HG02973 (cell line): Measurements from ENCODE around the gene EDC3.
"Not testable (repeated sequence)": the region's sequence is repeated elsewhere in the genome, so short reads cannot be mapped to it uniquely, and the experiment has no call there.

Experiments
- ATAC-seq: cut with Tn5 transposase; IDR thresholded peaks from one replicate; pipeline ENCODE4 v1.9.1; 2021; ENCODE audit warnings: moderate library complexity; ENCODE audit not compliant: unreplicated experiment

Gene EDC3, protein sequence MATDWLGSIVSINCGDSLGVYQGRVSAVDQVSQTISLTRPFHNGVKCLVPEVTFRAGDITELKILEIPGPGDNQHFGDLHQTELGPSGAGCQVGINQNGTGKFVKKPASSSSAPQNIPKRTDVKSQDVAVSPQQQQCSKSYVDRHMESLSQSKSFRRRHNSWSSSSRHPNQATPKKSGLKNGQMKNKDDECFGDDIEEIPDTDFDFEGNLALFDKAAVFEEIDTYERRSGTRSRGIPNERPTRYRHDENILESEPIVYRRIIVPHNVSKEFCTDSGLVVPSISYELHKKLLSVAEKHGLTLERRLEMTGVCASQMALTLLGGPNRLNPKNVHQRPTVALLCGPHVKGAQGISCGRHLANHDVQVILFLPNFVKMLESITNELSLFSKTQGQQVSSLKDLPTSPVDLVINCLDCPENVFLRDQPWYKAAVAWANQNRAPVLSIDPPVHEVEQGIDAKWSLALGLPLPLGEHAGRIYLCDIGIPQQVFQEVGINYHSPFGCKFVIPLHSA

DNA sequence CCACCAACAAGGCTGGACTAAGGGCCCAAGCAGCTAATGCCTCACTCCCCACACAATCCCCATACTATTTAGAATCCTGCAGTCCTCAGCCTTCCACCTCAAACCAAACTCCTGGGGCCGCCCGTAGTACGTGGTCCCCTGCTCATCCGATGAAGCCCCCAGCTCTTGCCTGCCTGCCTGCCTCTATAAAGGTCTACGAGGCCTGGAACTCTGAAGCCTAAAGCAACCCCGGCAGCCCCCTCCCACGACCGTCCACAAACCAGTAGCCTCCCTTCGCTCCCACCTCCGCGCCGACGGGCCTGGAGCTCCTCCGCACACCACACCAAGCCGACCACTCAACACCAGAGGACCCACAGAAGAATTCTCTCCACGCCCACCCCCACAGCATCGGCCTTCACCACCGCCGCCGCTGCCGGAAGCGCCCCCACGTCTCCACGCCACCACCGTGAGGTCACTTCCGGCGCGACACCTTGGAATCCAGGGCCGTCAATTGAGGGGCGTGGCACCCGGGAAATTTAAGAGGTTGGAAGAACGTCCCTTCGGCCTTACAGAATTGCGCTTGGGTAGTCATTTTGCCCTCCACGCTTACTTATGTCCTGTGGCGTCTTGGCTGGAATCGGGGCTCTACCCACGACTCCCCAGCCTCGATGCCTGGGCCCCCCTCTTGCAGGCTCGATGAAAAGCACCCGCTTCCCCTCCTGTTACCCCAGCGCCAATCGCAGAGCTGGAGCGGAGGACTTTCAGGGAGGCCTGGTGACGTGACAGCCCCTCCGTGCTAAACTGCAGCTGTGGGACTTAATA is at the start of gene EDC3:
Gene EDC3 (minus strand): TSS at position 428 of the 801 bp plus-strand sequence. CDS start 20,900 bp downstream, outside the sequence.
- peak; percentile 69 for ATAC-seq

DNA sequence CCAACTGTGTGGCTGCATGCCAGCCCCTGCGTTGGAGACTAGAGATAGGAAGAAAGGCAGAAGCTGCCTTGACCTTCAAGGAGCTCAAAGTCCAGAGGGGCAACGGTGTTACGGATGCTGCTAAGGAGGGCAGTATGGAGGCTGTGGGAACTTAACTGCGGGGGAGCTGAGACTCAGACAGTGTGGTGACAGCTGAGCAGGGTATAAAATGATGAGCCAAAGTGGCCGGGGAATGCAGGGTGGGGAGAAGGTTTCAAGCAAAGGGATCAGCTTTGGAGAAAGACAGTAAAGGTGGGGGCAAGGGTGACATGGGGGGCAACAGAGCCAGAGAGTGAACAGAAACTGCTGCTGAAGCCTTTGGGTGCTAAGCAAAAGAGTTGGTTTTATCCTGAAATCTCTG is 46.6 kb upstream of the EDC3 start:
- ATAC-seq = no peak

DNA sequence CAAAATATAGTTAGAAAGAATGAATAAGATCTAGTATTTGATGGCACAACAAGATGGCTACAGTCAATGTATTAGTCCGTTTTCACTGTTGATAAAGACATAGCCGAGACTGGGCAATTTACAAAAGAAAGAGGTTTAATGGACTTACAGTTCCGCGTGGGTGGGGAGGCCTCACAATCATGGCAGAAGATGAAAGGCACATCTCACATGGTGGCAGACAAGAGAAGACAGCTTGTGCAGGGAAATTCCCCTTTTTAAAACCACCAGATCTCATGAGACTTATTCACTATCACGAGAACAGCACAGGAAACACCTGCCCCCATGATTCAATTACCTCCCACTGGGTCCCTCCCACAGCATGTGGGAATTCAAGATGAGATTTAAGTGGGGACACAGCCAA is 42.4 kb upstream of the EDC3 start:
- not testable (repeated sequence) for ATAC-seq

DNA sequence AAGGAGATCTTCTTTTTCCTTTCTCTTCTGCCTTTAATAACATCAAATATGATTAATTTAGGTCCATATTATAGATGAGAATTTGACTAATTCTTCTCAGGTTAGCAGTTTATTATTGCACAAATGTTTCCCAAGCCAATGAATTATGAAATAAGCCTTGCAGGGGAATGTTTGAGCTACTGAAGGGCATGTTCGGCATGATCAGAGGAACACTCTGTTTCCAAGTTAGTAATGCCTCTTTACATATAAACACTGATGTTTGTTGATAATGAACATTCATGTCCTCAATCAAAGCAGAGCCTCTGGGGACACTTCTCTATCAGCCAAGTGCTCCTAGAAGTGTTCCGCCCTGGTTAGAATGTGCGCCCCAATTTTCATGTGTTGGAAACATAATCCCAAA is 39.5 kb upstream of the EDC3 start:
- no peak for ATAC-seq

DNA sequence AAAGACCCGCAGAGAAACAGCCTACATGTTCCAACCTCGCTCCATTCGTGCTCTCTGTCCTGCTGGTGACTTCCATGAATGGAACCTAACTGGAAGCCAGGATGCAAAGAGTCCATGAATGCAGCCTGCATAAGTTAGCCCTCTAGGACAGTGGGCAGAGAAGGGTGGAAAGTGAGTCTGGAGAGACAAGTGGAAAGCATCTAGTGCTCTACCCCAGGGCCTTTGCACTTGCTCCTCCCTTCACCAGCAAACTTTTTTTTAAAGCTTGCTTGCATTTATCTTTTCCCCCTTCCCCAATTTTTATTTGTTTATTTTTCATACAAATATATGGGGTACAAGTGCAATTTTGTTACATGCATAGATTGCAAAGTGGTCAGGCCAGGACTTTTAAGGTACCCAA is 37.4 kb upstream of the EDC3 start:
- no peak for ATAC-seq

DNA sequence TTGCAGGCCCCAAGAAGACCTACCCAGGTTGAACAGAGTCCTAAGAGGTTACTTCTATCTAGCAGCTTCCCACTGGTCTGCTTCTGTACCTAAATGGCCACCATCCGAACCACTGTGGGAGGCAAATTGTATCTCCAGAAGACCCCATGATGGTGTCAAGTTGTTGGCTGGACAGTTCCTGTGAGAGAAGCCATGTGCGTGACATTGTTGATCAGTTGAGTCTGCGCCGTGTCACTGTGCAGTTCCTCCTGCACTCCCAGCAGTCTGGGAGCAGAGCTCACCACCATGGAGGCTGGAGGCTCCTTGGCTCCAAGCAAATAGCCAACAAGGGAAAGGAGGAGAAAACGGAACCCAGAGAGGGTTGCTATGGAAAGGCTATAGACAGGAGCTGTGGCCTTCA is 37.0 kb upstream of the EDC3 start:
- no peak for ATAC-seq

DNA sequence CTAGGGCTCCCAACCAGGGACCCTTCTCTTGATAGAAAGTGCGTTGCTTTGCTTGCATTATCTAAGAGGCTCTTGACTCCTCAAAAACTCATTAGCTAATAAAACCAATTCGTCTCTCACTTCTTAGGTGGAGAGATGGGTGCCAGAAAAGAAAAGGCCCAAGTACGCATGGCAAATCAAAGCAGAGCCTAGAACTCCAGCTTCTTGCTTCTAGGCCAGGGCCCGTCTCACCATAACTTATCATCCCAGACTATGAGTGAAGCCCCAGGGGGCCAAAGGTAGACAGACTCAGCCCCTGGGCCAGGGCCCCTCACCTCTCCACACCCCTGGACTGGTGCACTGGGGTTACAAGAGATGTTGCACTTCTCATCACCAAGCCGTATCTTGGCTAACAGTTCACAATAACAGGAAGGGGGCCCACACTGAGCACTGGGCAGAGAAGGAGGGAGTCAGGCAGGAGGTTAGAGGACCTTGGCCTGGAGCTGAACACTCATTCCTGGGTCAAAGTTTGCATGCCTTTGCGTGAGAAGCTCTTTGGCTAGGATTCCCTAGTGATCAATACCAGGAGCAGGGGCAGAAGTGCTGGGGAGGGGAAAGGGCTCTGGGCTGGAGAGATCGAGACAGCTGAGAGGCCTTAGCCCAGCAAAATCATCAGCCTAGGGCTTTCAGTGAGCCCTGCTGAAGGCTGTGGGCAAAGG is 34.9 kb upstream of the EDC3 start:
- no peak for ATAC-seq

DNA sequence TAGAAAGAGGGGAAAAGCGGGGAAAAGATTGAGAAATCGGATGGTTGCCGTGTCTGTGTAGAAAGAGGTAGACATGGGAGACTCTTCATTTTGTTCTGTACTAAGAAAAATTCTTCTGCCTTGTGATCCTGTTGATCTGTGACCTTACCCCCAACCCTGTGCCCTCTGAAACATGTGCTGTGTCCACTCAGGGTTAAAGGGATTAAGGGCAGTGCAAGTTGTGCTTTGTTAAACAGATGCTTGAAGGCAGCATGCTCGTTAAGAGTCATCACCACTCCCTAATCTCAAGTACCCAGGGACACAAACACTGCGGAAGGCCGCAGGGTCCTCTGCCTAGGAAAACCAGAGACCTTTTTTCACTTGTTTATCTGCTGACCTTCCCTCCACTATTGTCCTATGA is 33.5 kb upstream of the EDC3 start:
- ATAC-seq = not testable (repeated sequence)

DNA sequence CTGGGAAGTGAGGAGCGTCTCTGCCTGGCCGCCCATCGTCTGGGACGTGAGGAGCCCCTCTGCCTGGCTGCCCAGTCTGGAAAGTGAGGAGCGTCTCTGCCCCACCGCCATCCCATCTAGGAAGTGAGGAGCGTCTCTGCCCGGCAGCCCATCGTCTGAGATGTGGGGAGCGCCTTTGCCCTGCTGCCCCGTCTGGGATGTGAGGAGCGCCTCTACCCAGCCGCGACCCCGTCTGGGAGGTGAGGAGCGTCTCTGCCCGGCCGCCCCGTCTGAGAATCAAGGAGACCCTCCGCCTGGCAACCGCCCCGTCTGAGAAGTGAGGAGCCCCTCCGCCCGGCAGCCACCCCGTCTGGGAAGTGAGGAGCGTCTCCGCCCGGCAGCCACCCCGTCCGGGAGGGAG is 32.9 kb upstream of the EDC3 start:
- not testable (repeated sequence) for ATAC-seq

DNA sequence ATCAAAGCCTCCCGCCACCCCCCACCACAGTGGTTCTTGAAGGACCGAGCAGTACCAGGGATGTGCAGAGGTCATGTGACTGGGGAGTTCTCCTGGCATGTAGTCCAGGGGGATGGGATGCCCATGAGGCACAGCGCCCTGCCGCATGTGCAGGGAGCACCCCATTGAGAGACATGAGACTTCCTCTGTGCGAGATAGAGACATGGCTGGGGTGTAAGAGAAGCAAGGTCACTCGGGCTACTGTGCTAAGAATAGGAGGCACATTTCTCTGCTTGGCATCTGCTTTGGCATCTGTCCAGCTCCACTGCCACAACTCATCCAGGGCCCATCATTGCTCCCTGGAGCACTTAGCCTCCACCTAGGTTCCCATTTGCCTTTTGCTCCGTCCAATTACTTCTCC is 31.9 kb upstream of the EDC3 start:
- ATAC-seq = no peak

DNA sequence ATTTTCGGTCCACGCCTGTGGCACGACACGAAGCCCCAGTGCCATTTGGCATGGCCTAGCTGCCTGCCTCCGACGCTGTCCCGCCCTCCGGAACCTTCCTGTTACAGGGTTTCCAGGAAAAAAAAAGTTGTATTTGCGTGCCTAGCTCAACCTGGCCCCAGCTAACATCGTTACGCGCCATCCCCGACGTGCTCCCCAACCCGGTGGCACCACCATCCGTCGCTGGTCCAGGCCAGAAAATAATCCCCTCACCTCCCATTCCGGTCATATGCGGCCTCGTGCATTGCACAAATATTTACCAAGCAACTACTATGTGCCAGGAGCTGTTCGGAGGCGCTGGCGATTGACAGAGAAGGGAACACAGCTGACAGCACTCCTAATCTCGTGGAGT is 30.9 kb upstream of the EDC3 start:
- no peak for ATAC-seq

DNA sequence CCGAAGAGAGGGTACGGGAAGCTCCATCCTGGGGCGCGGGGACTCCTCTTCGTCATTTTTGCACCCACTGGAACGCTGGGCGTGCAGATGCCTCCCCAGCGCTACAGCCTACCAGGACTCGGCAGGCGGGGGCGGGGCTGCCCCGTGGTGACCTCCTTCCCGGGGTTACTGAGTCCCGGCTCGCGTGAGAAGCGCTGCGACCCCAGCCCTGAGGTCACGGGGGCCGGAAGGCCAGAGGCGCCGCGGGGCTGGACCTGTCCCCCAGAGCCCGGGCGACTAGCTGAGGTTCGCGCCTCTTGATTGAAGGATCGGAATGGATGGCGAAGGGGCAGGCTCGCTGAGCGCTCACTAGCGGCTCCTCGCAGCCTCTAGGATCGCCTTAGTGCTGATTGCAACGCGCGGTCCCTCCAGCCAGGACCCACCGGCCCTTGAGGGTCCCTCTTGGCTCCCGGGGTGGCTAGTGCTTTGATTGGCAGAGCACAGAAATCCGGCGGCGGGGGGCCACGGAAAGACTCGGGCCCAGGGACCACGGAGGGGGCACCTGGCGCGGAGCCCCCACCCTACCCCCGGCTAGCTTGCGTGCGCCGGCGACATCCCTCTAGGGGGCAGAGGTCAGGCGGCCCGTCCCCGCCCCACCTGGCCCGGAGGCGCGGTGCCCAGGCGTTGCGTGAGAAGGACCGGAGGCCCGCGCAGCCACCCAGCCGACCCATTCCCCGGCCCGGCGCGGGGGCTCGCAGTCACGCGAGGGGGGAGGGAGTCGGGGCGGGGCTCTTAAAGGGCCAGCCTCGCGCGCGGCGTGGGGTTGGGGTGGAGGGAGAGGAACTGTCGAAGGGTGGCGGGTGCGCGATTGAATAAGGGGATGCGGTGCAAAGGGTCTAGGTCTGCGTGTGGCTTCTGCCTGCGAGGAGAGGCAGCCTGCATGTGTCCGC is 30.3 kb upstream of the EDC3 start:
- no peak for ATAC-seq

DNA sequence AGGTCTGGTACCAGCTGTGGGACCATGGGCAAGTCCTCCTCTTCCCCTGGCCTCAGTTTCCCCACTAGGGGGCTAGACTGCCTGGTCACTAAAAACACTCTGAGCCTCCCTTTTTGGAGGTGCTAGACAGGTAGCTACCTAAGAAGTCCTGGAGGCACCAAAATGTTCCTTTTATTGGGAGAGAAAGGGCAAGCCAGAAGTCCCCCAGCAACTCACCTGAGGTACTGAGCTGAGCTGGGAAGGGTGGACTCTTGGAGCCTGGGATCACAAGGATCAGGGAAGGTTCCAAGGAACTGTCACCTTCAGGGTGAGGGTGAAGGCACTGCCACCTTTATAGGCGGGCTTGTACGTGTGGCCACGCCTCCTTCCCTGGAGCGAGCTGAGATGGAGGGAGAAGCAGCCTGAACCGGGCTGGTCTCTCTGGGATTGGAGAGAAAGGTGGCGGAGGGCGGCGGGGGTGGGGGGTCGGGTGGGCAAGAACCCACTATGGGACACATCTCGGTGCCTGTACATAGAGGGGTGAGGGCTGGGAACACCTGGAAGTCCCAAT is 29.5 kb upstream of the EDC3 start, which contains the start of gene CYP1A1:
Gene CYP1A1 (minus strand): TSS at position 304 of the 550 bp plus-strand sequence. CDS start 2,431 bp downstream, outside the sequence.
- ATAC-seq = no peak

DNA sequence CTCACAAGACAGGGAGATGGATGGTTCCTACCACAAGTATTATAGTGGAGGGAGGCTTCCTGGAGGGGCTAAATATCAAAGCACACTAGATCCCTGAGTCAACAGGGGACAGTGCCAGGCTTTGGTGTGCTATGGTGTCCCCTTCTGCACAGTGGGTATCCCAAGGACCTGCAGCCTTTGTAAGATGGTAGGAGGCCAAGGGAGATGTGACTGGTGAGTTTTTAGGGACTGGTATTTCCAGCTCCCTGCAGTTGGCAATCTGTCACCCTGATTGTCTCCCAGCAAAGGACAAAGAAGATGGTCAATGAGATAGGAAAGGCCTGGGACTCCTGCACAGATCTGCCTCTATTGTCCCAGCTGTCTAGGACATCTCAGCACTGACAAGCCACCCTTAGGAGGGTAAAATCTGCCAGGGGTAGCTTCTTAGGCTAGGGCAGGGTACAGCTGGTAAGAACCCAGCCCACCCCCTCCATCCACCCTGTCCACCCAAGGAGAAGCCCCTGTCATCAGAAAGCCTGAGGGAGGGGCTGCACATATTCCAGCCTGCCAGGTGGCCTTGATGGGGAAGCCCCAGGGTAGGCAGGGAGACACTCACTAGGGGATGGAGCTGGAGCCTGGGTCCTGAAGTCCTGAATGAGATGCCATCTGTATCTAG is 28.9 kb upstream of the EDC3 start:
- ATAC-seq = no peak

DNA sequence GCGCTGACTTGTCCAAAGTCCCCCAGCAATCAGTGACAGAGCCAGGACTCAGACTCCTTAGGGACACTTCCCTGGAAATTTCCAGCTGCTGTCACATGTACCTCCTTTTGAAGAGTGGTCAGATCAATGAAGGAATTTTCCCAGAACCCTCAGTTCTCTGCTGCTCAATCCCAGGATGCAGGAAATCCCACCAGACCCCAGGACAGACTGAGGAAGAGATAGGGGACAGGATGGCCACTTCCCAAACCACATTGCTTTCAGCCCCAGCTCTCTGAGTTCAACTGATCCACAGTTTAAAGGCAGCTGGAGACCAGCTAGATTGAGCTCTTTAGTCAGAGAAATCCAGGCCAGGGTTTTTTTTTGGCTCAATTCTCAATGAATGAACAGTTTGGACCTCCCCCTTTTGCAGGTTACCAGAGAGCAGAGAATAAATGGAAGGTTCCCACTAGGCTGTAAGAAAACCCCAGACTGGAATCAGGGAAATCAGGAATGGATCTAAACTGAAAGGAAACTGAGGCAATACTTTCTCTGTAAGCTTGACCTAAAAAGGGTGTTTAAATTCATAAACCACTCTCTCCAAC is 28.0 kb upstream of the EDC3 start:
- no peak for ATAC-seq

DNA sequence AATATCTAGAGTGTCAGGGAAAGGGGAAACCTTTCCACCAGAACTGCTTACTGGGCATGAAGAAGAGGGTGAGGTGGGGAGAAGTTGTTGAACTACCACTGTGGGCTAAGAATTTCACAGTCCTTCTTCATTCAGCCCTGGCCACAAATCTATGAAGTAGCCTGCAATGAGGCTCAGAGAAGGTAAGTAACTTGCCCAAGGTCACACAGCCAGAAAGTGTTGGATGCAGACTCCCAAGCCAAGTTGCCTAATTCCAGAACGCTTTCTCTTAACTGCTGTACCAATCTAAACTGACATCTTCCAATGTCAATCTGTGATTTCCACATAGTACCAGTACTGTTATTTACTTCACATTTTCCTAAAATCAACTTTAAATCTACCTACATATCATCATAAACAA is 27.4 kb upstream of the EDC3 start:
- ATAC-seq = no peak

DNA sequence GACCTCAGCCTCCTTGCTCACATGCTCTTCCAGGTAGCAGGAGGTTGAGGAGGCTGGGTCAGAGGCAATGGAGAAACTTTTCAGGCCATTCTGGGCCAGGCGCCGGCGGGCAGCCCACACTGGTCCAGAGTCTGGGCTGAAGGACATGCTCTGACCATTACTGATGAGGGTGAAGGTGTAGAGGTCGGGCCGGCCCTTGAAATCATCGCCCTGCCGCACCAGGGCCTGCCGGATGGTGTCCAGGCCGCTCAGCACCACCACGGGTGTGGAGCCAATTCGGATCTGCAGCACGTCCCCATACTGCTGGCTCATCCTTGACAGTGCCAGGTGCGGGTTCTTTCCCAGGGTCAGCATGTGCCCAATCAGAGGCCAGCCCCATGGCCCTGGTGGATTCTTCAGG is 26.8 kb upstream of the EDC3 start:
- ATAC-seq = no peak

DNA sequence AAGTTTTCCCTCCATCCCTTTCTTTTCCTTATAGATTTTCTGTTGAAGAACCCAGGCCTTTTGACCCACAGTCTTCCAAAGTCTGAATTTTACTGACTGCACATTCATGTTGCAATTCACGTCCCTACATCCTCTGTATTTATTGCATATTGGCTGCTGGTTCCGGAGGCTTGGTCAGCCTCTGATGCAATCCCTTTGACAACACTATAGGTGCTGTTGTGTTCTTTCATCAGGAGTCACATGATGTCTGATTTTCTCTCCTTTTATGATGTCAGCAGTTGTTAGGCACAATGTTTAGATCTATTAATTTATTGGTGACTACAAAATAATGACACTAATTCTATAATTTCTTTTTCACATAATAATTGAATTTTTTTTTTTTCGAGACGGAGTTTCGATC is 20.8 kb upstream of the EDC3 start:
- ATAC-seq = no peak

DNA sequence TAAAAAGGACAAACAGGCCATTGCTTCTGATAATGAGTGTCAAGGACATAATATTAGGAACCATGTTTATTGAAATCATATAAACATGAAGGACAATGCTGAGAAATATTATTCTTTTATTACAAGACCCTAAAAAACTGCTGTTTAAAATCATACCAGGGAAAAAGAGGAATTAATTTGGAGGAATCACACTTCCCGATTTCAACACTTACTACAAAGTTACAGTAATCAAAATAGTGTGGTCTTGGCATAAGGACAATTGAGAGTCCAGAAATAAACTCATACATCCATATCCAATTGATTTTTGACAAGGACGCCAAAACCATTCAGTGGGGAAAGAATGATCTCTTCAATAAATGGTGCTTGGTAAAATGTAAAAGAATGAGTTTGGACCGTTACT is 16.5 kb upstream of the EDC3 start:
- ATAC-seq = no peak
